ENCODE measurements around the gene ACAN.

DNA sequence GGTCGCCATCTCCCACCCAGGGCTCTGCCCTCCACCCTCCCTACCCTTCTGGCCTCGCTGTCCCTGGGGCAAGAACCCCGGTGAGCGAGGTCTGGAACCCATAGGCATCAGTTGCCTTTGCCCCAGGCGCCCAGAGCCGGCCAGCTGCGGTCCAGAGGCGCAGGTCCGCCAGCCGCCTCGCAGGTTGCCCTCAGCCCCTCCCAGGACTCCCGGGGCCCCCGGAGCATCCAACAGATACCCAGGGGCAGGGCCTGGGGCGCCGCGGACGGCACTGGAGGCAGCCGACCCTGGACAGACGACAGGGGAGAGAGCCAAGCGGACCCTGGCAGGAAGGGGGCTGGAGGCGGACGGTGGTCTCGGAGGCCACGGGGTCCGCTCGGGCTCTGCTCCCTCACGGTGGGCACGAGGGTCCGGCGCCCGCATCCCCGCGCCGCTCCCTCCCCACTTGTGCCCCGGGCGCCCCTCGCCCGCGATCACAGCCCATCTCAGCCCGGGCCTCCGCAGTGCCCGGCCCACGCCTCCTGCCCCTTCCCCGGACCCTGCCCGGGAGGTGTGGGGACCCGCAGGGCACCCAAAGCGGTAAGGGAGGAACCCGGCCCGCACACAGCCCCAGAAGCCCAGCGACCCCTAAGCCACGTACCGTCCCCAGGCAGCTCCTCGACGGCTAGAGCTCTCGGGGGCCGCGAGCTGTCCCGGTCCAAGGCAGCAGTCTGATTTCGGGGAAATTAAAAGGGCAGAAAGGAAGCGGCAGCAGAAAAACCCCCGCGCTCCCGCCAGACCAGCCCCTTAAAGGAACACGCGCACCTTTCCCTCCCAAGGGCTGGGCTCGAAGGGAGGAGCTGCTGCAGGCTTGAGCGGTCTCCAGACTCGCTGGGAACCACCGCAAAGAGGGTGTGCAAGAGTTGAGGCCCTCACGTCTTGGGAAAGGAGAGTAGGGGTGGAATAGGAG lies 91.9 kb downstream of the ACAN start, which contains the start of gene HAPLN3:
- TF ChIP-seq, protein P1, sequence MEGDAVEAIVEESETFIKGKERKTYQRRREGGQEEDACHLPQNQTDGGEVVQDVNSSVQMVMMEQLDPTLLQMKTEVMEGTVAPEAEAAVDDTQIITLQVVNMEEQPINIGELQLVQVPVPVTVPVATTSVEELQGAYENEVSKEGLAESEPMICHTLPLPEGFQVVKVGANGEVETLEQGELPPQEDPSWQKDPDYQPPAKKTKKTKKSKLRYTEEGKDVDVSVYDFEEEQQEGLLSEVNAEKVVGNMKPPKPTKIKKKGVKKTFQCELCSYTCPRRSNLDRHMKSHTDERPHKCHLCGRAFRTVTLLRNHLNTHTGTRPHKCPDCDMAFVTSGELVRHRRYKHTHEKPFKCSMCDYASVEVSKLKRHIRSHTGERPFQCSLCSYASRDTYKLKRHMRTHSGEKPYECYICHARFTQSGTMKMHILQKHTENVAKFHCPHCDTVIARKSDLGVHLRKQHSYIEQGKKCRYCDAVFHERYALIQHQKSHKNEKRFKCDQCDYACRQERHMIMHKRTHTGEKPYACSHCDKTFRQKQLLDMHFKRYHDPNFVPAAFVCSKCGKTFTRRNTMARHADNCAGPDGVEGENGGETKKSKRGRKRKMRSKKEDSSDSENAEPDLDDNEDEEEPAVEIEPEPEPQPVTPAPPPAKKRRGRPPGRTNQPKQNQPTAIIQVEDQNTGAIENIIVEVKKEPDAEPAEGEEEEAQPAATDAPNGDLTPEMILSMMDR (IDR thresholded peaks at IDR 0.05), result no peak
- TF ChIP-seq POLR2A (IDR thresholded peaks at IDR 0.05) (no peak), EP300 (IDR thresholded peaks at IDR 0.05) (no peak)

All from tibial nerve (tissue), 4 donors.